ENCODE data around the gene AGBL4. TPM values are rescaled to one million over a fixed set of nuclear protein-coding genes. Genes with fewer than 3 reads are reported as not detected.

AGBL4 gene
- total and polyA plus RNA-seq, 11 donors, result 0.40 to 1.4 (median 0.54) TPM; not detected in 3

GRCh38 chr1:48882020-48882419, 1141.7 kb downstream of the AGBL4 start:
- H3K4me1 ChIP-seq, result no peaks in the 10 kb centered on the region
- H3K4me3 ChIP-seq, result no peak overlapping the region
- H3K27ac ChIP-seq, result no peak overlapping the region
- ATAC-seq (no peak), DNase-seq (no peak)
- H3K36me3 ChIP-seq, result no peaks in the 10 kb centered on the region
- intact Hi-C loops (cut with DNase I), result no loop called here
- H3K9me3 ChIP-seq, result no peaks in the 10 kb centered on the region
- TF ChIP-seq CTCF (IDR thresholded peaks at IDR 0.05), result no peak
- no peak for TF ChIP-seq POLR2A (IDR thresholded peaks at IDR 0.05)
- peaks cover 0 to 7% (median 0%) of the 10 kb centered on the region in 9 donors for H3K27me3 ChIP-seq

DNA sequence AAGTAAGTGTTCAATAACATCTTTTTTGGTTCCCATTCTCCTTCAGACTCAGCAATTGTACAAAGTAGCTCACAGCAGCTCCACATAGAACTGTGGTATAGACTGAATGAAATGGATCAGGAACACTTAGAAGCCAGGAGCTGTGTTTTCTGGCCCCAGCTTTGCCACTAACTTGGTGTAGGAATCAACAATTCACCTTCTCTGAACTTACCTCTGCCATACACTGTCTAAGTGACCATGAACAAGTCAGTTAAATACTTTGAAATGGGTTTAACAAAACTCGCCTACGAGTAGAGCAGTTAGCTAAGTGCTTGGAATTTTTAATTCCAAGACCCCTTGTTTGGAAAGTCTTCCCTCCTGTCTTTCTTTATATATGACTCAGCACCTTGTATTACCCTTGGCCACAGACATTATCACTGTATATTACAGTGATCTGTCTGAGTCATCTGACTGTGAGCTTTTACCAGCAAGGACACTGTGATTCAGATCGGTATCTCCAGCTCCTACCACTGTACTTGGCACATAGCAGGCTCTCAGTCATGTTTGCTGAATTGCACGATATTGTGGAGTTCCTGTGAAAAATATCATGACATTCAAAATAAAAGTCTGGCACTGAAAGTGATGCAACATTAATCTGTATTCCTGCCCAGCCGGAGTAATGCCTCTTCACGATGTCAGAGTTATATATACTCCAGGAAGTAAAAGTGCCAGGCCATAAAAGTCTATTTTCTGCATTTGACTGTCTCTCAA, 1145.4 kb downstream of the AGBL4 start:
- ATAC-seq, result no peak
- Histone ChIP-seq H3K36me3 (no peaks in the 10 kb centered on the region), H3K27ac (no peak overlapping the region), H3K9me3 (no peaks in the 10 kb centered on the region), H3K4me3 (no peak overlapping the region), H3K27me3 (peaks cover 0 to 7% (median 0%) of the 10 kb centered on the region in 9 donors), H3K4me1 (no peaks in the 10 kb centered on the region)
- intact Hi-C loops (cut with DNase I), result no loop called here
- WGBS, 4 donors, result 50 to 63% (median 59%) methylated on average over 6 of the region's 6 CpGs
- TF ChIP-seq POLR2A (IDR thresholded peaks at IDR 0.05) (no peak), CTCF (IDR thresholded peaks at IDR 0.05) (no peak)
- DNase-seq, result no peak

GRCh38 chr1:48876330-48876785, 1147.4 kb downstream of the AGBL4 start:
- H3K36me3 ChIP-seq, result no peaks in the 10 kb centered on the region
- ATAC-seq (no peak), DNase-seq (no peak)
- no peak overlapping the region for H3K27ac ChIP-seq
- H3K4me3 ChIP-seq, result no peak overlapping the region
- no peaks in the 10 kb centered on the region for H3K4me1 ChIP-seq
- 53 to 79% (median 65%) methylated on average over 2 of the region's 2 CpGs for WGBS, 4 donors
- peaks cover 0 to 4% (median 0%) of the 10 kb centered on the region in 9 donors for H3K27me3 ChIP-seq
- intact Hi-C loops (cut with DNase I), result loop anchor here in 1 of 10 donors (2.0 kb wide), 1 partner anchor 22 kb away; no protein-coding TSS in a partner anchor
- TF ChIP-seq CTCF (IDR thresholded peaks at IDR 0.05), result no peak
- no peak for TF ChIP-seq POLR2A (IDR thresholded peaks at IDR 0.05)
- H3K9me3 ChIP-seq, result no peaks in the 10 kb centered on the region

- TF ChIP-seq CTCF (IDR thresholded peaks at IDR 0.05) (no peak), POLR2A (IDR thresholded peaks at IDR 0.05) (no peak)
- WGBS, 4 donors, result 62 to 81% (median 79%) methylated on average over 7 to 8 of the region's 8 CpGs
- Histone ChIP-seq H3K9me3 (no peaks in the 10 kb centered on the region), H3K27me3 (peaks cover 0 to 3% (median 0%) of the 10 kb centered on the region in 9 donors), H3K4me3 (no peak overlapping the region), H3K4me1 (no peaks in the 10 kb centered on the region), H3K27ac (no peak overlapping the region), H3K36me3 (no peaks in the 10 kb centered on the region)
- DNase-seq (no peak), ATAC-seq (no peak)
- intact Hi-C loops (cut with DNase I), result loop anchor here in 1 of 10 donors (2.0 kb wide), 1 partner anchor 21 kb away; no protein-coding TSS in a partner anchor
Observed at GRCh38 chr1:48875552-48876329, 1148.0 kb downstream of the AGBL4 start.

Data from heart left ventricle (tissue), 16 donors.